NAMALWA (cell line): ENCODE measurements around the gene PTPRG.

Experiments used
- DNase-seq: peaks from one replicate; pipeline ENCODE4 v3.0.0-alpha.2; 2015; ENCODE audit warnings: low spot score

PTPRG gene

DNA sequence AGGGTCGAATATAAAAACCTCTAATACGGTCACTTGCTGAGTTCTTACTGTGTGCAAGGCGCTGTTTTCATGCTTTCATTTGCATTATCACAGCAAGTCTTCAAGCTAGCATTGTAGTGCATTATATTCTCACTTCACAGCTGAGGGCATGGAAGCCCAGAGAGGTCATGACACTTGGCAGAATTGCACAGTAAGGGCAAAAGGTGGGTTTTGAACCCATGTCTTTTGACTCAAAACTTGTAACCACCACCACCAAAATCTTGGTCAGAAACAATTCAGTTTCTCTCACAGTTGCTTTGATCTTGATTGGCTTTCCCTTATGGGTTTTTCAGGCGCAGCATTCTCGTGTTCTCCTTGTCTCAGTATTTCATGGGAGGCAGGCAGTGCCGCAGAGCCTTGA, 371.1 kb downstream of the PTPRG start:
- DNase-seq: no peak

DNA sequence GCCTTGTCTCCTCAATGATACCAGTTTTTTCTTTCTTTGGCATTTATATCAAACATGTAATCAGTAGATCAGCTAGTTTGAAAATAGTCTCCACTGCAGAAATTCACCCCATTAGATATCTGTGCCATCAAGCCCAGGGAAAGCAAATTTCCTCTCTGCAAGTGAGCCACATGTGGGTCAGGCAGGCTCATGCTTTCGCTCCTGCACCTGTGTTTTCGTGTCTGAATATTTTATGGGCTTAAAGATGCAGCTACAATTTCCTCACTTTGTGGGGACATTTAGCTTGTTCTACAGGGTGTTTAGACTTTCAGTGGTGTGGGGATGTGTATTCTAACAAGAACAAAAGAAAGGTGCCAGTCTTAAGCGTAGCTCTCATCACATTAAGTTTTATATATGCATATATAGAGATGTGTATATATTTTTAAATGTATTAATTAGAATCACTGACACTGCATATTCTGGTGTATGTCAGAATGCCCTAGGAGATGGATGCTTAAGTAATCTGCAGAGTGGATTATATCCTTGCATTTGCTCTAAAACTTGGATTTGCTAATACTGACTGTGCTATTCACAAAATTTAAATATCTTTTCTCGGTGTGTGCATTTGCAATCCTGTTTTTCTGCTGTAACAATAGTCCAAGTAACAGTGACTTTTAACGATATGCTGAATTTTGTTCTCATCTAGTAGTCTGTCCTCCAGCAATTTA, 372.6 kb downstream of the PTPRG start:
- DNase-seq: no peak

DNA sequence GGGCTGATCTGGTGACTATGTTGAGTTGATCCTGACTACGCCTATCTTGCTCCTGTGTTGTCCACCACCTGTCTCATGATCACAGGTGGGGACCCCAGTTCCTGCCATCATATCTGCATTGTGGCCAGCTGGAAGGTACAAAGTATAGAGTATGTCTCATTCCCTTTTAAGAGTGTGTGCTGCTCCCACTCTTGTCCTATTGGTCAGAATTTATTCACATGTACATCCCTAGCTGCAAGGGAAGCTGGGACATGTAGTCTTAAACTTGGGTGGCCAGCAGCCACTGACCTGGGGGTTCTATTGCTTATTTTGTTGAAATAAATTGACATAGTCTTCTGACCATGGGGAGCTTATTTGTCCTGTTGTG, 373.1 kb downstream of the PTPRG start:
- DNase-seq: no peak

DNA sequence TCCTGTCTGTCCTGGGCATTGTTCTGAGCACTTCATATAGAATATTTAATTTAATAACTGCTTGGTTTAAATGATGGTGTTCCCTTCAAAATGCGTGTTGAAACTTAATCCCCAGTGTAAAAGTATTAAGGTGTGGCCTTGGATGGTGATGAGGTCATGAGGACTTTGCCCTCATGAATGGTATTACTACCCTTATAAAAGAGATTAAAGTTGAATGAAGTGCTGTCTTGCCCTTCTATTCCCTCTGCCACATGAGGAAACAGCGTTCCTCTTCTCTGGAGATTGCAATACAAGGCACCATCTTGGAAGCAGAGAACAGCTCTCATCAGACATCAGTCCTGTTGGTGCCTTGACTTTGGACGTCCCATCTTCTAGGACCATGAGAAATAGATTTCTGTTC, 374.4 kb downstream of the PTPRG start:
- DNase-seq: no peak

DNA sequence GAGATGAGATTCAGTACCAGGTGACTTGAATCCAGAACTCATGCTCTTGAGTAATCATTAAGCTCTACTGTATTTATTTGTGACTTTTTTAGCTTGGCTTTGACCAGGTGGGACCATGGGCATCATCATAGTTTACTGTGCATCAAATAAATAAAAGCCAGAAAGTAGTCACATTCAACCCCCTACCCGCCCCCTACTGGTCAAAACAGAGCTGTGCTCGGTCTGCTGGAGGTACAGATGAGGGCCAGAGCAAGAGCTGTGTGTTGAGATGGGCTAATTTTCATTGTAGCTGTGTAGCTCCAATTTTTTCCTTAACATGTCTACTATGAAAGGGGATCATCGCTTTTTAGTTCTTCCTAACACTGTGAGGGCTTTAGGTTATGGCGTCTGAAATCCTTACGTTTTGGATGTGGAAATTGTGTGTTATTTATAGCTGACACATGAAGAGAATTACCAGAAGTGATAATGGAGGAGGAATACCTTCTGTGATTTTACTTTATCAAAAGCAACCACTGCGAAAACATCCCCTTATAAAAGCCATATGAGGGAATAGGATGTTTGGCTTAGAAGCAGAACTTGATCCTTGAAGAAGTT, 375.1 kb downstream of the PTPRG start:
- DNase-seq: peak; percentile 43

DNA sequence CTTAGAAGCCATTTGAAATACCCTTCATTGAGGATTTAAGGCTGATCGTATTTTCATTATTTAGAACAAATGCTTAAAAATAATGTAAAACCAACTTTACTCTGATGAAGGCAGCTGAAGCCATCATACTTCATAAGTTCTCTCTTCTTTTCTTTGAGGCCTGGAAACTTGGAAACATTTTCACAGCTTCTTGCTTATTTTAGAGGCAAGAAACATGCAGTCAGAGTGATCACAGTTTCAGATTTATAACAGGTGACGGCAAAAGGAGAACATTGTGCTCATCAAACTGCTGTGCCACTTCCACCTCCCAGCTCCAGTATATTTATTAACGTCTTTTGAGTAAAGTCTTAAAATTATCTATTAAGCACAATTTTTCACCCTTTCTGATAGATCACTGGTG, 376.1 kb downstream of the PTPRG start:
- no peak for DNase-seq

DNA sequence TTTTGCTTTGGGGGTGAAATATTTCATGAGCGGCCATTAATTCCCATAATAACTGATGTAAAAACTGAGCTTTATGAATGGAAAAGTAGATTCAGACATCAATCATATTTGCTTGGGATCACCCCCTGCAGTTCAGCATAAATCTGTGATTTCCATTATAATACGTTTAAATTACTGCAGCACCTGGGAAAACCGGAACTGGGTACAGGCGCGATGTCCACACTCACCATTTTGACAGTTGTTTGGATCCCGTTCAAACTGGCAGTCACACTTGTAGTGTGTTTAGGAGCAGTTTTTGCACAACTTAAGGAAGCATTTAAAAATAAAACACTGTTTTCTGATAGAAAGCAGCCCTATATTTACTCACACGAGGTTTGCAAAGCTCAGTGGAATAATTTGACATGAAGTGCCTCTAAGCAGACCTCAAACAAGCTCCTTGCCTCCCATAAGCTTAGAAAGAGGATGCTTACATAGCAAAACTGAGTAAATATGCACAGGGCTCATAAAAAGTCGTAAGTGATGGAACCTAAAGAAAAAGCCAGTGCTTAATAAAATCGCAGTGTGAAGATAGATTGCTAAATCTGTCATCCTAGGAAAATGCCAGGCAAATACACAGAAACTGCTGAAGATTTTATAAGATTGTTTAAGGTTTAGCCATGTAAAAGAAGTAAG, 377.6 kb downstream of the PTPRG start:
- no peak for DNase-seq

DNA sequence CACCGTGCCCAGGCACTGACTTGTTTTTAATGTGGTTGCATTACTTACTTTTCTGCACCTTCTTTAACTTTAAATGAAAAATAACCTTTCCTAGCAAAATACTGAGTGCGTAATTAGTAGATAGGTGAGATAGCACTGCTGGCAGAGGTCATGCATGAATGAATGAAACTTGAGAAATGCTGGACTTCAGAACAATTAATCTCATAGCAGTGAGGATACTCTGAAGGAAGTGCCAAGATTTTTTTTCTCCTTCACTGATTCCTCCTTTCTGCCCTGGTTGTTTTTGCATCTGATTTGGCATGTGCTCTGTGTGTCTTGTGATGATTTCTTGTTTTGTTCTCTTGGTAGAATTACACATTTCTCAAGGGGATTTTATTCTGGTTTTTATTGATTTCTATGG, 378.9 kb downstream of the PTPRG start:
- DNase-seq: no peak

DNA sequence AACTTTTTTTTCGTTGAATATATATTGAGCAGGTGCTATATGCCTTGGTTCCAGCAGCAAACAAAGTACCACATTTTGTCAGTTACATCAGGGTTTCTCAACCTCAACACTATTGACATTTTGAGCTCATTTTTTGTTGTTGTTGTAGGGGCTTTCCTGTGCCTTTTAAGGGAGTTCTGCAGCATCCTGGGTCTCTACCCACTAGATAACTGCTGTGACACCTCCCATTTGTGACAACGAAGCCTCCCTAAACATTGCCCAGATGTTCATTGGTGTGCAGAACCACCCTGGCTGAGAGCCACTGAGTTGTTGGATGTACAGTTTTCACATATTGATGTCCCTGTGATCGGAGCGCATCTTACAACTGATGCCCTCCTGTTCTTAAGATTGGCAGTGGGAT, 382.6 kb downstream of the PTPRG start:
- no peak for DNase-seq

DNA sequence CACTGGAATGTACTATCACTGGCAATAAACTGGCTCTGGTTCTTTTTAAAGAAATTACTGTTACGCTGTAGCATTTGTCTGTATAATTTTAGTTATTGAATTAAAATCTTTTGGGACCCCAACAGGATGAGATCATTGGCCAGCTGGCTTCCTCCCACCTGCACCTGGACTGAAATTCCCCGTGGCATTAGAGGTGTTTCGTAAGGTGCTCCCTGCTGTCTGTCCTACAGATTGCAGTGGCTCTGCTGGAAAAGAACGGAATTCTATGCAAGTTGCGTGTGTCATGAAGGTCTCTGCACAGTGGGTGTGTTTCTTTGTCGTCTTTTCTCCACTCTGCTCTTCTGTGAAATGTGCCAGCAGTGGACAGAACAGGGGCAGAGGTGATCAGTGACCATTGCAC, 383.4 kb downstream of the PTPRG start:
- no peak for DNase-seq

DNA sequence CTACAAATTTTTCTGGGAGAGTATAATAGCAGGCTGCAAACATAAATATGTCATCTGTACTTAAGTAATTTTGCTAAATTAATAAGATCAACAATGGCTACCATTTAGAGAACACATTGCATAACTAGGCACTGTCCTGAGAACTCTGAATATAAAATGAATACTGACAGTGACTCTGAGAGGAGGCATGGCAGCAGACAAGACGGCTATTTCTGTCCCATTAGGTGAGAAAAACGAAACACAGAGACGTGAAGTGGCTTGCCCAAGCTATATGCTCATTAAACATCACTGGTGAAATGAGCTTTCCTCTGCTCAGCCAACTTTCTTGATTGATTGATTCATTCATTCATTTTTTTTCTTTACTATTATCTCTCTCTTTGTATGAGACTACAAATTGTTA, 384.3 kb downstream of the PTPRG start:
- no peak for DNase-seq

DNA sequence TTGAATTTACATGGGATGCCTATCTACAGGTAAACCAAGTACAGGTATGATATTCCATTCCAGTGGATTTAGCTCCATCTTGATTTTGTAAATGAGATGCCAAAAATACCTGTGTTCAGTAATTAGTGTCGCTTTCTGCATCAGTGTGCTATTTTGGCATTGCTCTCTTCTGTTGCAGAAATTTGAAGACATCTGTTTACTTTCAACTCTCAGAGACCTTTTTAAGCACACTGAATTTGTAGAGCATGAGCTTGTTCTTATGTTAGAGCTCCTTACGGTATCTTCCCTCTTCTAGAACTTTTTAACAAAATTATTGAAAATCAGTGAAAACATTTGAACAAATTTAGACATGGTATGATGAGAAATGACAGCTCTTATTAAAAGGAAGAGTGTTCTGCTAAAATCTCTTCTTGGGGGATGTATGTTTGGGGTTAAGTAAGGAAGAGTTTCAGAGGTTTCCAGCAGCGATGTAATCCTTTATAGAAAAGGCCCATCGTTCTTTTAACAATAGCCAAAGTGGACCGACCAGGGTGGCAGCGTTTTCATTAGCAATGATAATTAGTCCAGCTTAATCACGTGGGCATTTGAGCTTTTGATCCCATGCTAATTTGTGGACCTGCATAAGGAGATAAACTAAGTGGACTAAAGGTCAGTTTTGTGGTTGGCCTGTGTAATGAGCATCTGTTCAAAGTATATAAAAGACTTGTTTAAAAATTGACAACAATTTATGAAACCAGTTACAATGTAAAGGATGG, 385.4 kb downstream of the PTPRG start:
- DNase-seq: no peak

DNA sequence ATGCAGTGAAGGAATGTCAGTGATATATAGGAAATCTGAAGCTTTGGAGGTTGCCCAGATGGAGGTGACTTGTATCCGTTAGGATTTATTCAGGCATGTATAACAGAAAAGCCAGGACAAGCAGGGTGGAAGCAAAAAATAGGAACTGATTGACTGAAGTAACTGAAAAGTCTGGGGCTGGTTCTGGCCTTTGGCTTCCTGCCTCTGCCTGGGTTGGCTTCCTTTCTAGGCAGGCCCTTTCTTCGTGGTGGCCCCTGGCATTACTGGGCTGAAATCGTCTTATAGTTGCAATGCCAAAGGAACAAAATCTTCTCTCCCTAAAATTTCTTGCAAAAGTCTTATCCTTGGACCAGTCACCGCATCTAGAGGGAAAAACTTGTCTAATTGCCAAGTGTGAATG, 386.1 kb downstream of the PTPRG start:
- DNase-seq: no peak

DNA sequence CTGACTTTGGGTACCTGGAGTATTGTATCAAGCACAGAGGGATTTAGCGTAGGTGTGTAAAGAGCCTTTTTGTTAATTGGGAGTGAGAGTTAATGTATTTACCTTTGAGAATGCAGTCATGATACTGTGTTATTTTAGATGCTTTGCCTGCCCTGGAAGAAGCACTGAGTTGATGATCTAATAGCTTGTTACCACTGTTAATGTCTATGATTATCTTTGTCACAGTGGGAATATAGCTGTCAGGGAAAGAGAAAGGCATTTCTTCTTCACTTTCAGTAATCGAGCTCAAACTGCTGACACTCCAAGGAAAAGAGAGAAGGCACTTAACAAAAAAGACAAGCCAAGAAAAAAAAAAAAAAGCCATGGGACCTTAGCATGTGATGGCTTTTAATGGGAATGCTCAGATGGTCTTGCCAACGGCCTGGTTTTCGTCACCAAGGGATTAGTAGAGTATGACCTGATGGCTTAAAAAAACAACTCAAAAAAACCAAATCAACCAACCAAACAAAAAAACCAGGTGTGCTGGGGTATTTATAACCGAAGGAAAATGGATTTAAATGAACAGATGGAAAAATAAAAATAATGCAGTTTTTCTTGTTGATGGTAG, 387.4 kb downstream of the PTPRG start:
- no peak for DNase-seq

DNA sequence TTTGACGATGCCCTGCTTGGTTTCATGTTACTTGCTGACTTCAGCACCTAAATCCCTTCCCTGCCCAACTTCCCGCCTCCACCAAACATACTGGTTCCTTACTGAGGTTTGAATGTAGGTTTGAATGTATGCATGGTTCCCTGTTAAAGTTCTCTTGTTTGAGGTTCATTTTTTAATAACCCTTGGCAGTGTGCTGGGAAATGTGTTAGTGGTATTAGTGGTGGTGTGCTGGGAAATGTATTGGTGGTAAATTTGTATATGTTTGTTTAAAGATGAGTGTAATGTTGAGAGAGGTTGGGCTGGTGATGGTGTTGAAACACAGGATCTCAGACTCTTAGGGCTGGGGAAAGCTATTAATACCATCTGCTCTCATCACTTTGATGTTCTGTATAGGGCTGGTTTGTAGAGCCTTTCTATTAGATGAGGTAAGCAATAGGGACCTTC, 392.7 kb downstream of the PTPRG start:
- DNase-seq: no peak

DNA sequence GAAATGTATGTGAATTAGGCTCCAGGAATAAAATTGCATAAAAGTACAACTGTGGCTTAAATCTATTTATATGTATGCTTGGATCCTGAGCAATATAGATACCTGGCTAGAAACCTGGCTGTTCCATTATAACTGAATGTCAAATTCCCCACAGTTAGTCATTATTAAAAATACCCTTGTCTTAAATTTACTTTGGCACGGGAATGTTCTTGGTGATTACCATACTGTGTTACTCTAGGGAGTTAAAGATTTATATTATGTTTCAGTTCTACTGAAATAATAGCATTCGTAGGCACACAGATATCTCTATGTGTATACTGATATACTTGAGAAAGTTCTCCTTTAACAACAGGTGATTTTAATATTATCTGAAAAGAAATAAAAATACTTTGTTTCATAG, 394.1 kb downstream of the PTPRG start:
- no peak for DNase-seq

DNA sequence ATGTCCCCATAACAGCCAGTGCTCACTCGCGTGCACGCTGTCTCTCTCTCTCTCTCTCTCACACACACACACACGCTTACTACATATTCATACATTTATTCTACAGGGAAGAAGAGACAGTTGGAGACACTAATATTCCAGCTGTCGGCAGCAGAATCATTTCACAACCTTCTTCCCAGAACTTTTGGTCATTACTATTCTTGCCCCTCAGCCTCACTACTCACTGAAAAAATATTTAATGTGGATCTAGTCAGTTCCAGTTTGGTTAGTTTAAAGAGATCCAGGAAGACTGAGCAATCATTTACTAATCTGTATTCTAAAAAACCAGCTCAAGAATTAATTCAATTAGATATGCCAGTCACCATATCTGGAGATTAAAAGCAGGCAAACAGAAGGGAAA, 394.9 kb downstream of the PTPRG start:
- no peak for DNase-seq

DNA sequence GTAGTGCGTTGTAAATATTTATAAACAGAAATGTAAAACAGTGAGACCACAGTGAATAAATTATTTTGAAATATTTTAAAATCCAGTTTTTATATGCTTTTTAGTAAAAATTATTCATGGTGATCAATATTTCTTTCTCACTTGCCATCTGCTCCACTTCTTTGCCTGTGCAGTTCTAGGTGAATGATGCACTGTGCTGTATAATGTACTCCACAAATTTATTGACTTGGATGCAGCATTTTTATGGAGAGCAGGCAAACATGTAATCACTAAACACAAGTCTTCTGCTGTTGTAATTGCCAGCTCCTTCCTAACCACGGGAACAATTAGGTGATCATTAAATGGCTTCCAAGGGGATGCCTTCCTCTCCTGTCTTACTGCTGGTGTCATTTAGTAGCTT, 395.9 kb downstream of the PTPRG start:
- no peak for DNase-seq

DNA sequence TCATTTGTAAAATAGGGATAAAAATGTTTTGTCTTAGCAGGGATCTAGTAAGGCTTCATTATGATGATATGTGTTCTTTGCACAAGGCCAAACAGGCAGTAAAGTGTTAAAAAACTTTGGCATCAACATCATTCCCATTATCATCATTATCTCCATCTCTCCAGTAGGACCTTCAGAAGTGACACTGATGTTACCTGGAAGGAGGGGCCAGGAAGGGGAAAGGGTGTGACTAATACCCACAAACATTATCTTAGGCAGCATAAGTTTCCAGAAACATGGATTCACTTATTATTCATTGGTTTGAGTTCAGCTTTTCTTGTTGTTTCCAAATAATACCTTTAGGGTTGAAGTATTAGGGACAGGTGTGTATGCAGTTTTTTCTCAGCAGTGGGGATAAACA, 399.6 kb downstream of the PTPRG start:
- no peak for DNase-seq

DNA sequence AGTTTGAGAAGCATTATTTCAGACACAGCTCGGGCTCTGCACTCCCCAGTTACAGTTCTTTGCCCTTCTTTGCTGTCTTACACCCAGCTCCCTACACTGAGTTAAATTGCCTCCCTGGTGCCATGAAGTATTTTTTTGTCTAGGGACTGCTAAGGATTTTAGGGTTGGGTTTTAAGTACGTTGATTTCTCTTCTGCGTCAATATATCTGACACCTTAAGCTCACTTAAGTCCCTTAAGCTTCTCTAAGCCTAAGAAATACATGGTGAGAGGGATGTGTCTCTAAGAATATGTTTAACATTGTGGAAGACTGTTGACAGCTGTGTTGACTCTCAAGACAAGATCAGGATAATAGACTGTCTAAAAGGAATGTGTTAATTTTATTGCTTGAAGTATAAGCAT, 400.5 kb downstream of the PTPRG start:
- no peak for DNase-seq

DNA sequence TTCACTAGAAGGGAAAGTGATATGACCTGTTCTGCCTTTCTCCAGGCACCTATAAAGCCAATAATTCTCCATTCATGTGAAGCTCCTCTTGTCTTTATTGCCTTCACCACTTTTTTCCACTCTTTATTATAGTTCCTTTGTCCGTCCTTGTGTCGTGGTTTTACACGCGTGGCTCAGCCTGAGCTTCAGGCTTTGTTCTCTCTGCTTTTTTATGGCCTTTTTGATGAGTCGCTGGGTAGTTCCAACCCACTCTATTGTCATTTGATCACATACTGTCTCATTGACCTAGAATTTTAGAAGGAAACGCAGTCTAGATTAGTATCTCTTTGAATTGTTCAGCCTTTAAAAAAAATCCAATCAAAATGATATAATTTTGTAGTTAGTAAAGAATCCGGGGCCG, 403.2 kb downstream of the PTPRG start:
- DNase-seq: no peak

DNA sequence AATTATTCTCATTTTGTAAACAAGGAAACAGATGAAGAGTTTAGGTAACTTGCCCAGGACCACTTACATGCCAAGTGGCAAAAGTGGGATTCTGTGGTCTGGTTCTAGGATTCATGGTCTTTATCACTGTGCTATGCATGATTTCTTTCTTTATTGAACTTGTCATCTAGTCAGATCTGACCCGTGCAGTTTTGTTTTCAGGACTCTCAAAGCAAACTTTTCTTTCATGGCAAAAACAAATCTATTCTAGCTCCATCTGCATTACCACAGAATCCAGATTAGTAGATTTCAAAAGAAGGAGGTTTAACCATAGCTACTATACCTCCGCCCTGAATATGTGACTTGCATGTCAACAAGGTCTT, 404.4 kb downstream of the PTPRG start:
- no peak for DNase-seq

DNA sequence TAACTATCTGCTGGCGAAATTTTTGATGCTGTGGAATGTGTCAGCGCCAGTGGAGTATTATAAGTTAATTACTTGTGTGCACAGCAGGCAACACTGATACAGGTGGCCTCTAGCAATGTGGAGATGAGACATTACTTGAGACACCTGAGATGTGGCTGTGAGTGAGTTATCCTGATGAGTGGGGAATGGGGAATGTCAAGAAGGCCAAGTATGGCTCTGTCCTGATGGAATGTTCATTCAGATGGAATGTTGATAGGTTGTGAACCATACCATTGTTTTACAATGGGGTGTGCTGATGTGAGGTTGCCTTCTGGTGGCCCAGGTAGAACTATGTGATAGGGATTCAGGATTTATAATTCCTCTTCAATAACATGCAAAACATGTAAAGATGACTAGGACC, 404.8 kb downstream of the PTPRG start:
- DNase-seq: no peak
